Neural crest cell (in vitro differentiated cells): ENCODE results near the gene ENOX1. TPM values are rescaled to one million over a fixed set of nuclear protein-coding genes. Genes with fewer than 3 reads are reported as not detected.

Source experiments
- DNase-seq: peaks from one replicate; pipeline ENCODE4 v3.0.0; 2021; ENCODE audit warnings: low read depth, mixed read lengths, low spot score
- H3K27ac Mint-ChIP-seq: one replicate; pipeline ENCODE4 v1.8.0; 2021; ENCODE audit warnings: mild to moderate bottlenecking, mixed read lengths; ENCODE audit not compliant: unreplicated experiment
- H3K27me3 Mint-ChIP-seq: 2 replicates; pipeline ENCODE4 v1.8.0; 2021; ENCODE audit warnings: low read depth, mild to moderate bottlenecking, mixed read lengths
- H3K36me3 Mint-ChIP-seq: 2 replicates; pipeline ENCODE4 v1.8.0; 2021; ENCODE audit warnings: low read depth, mild to moderate bottlenecking, mixed read lengths
- H3K4me1 Mint-ChIP-seq: 2 replicates; pipeline ENCODE4 v1.8.0; 2021; ENCODE audit warnings: mixed read lengths
- H3K4me3 Mint-ChIP-seq: one replicate; pipeline ENCODE4 v1.8.0; 2021; ENCODE audit warnings: mild to moderate bottlenecking, mixed read lengths
- H3K9me3 Mint-ChIP-seq: 2 replicates; pipeline ENCODE4 v1.8.0; 2021; ENCODE audit warnings: mixed read lengths
- total RNA-seq: library from RNA; stranded (reverse); gene quantifications from 2 replicates; pipeline ENCODE4 v1.2.1, GENCODE V29; 2021
- TF ChIP-seq, protein P1 (sequence below): fragments of 200-600 bp; sonication (generic); conservative IDR thresholded peaks from 2 replicates; pipeline ENCODE4 v1.5.0; 2021; ENCODE audit warnings: antibody characterized with exemption, mild to moderate bottlenecking

ENOX1 gene
- total RNA-seq, 1 donor from 2014 or later: 3.8 TPM

DNA sequence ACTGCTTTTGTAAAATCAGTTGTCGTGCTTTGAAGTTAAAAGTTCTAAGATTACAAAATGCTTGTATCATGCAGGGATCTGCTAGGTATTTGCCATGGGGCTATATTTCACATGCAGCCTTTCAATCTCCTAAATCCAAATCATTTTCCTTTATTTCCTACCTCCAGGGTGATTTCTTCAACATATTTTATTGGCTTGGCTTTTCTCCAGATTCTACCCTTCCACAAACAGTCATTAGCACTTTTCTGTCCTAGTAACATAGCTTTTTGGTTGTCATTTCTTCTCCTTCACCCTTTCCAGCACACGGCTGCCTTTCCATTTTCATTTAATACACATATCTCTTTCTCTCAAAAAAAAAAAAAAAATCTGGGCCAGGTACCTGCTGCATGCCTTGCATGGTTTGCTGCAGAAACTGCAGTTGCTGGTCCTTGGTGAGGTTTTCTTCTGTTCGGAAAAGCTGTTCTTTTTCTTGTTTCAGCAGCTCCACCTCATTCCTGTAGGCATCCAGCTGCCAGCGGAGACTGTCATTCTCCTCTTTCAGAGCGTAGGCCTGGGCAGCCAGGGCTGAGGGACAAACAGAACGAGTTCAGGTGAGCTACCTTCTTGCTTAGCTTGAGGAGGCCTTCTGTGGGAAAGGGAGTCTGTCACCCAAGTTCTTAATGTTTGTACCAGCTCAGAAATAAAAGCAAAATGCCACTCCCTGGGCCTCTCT lies 488.6 kb downstream of the ENOX1 start:
- H3K27me3 Mint-ChIP-seq: no peaks in the 10 kb centered on the region

GRCh38 chr13:43295825-43296564 lies 490.8 kb downstream of the ENOX1 start:
- Mint-ChIP-seq H3K36me3 (no peaks in the 10 kb centered on the region), H3K4me1 (no peaks in the 10 kb centered on the region), H3K4me3 (no peak overlapping the region), H3K9me3 (no peaks in the 10 kb centered on the region), H3K27ac (no peak overlapping the region), H3K27me3 (no peaks in the 10 kb centered on the region)
- no peak for DNase-seq
- TF ChIP-seq, protein P1, sequence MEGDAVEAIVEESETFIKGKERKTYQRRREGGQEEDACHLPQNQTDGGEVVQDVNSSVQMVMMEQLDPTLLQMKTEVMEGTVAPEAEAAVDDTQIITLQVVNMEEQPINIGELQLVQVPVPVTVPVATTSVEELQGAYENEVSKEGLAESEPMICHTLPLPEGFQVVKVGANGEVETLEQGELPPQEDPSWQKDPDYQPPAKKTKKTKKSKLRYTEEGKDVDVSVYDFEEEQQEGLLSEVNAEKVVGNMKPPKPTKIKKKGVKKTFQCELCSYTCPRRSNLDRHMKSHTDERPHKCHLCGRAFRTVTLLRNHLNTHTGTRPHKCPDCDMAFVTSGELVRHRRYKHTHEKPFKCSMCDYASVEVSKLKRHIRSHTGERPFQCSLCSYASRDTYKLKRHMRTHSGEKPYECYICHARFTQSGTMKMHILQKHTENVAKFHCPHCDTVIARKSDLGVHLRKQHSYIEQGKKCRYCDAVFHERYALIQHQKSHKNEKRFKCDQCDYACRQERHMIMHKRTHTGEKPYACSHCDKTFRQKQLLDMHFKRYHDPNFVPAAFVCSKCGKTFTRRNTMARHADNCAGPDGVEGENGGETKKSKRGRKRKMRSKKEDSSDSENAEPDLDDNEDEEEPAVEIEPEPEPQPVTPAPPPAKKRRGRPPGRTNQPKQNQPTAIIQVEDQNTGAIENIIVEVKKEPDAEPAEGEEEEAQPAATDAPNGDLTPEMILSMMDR: no peak

More for the DNA sequence above, 488.6 kb downstream of the ENOX1 start:
- no peak for DNase-seq
- Mint-ChIP-seq H3K4me1 (peaks cover 6% of the 10 kb centered on the region), H3K27ac (no peak overlapping the region), H3K36me3 (no peaks in the 10 kb centered on the region), H3K4me3 (no peak overlapping the region), H3K9me3 (no peaks in the 10 kb centered on the region)
- TF ChIP-seq, protein P1: no peak

- Mint-ChIP-seq H3K4me3 (no peak overlapping the region), H3K4me1 (no peaks in the 10 kb centered on the region), H3K36me3 (no peaks in the 10 kb centered on the region), H3K9me3 (no peaks in the 10 kb centered on the region), H3K27me3 (no peaks in the 10 kb centered on the region), H3K27ac (no peak overlapping the region)
- DNase-seq: no peak
- TF ChIP-seq, protein P1: no peak
These were observed 491.5 kb downstream of the ENOX1 start for GRCh38 chr13:43295321-43295720.

DNA sequence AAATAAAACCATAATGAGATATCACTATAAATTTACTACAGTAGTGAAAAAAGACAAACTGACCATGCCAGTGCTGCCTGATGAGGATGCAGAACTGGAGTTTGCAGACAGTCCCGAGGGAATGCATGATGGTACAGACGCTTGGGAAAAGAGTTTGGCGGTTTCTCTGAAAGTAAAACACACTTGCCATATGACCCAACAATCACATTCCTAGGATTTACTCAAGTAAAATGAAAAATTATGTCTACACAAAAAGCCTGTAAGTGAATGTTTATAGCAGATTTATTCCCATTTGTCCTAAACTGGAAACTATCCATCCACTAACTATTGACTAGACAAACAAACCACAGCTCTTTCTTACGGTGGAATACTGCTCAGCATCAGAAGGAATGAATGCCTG lies 492.4 kb downstream of the ENOX1 start:
- Mint-ChIP-seq H3K36me3 (no peaks in the 10 kb centered on the region), H3K9me3 (no peaks in the 10 kb centered on the region), H3K4me1 (no peaks in the 10 kb centered on the region), H3K27me3 (no peaks in the 10 kb centered on the region), H3K4me3 (no peak overlapping the region), H3K27ac (no peak overlapping the region)
- TF ChIP-seq, protein P1: no peak
- DNase-seq: no peak

DNA sequence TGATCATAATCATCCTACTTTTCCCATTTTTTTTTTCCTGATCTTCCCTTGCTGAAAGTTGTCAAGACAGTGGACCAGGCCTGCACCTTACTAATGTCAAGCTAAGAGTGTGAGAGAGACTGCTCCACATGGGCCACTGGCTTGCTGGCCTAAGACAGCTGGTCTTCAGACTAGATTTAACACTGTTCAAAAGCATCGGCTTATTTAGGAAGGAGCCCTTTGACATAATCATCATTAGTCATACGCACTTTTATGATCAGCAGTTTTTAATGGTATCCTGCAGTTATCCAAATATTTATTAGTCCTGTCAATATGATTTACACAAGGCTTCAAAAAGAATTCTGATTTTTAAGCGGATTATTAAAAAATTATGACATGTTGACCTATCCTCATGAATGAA lies 492.8 kb downstream of the ENOX1 start:
- DNase-seq: no peak
- no peaks in the 10 kb centered on the region for H3K27me3 Mint-ChIP-seq
- H3K27ac Mint-ChIP-seq: no peak overlapping the region
- TF ChIP-seq, protein P1: no peak
- no peaks in the 10 kb centered on the region for H3K4me1 Mint-ChIP-seq
- no peaks in the 10 kb centered on the region for H3K9me3 Mint-ChIP-seq
- no peak overlapping the region for H3K4me3 Mint-ChIP-seq
- no peaks in the 10 kb centered on the region for H3K36me3 Mint-ChIP-seq
